Measurements from ENCODE around the gene KAT7. TPM values are rescaled to one million over a fixed set of nuclear protein-coding genes. Genes with fewer than 3 reads are reported as not detected.

The KAT7 gene
- total and polyA plus RNA-seq, 2 of the 8 experiments (the other 6 are each of a cell fraction or from before 2014, with no cell fraction given), result 90.9 to 139 TPM

DNA sequence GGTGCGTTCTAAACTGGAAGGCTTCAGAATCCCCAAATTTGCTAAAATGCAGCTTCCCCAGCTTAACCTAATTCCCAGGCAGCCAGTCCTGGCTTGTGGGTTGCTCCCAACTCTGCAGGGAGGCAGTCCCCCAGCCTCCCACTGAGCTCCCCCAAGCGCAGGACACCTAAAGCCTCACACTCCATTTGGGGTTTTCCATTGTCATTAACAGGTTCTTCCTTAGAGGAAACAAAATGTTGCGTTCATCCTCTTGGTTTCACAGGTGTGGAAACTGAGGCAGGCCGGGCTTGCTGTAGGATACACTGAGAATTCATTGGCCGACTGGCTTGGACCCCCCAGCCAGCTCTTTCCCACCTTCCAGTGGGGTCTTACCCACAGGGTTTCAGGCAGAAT lies 61.7 kb downstream of the KAT7 start (continued):
- TF ChIP-seq CHD7 (IDR thresholded peaks at IDR 0.05; ENCODE audit: insufficient replicate concordance, low read length), result no peak
- no peak for TF ChIP-seq HDAC6 (IDR thresholded peaks at IDR 0.05; ENCODE audit: low read depth, low read length)
- TF ChIP-seq POU5F1 (IDR thresholded peaks at IDR 0.05; ENCODE audit: low read depth, low read length), result no peak

Data from H1 (cell line).